GM23338 (cell line): Measurements from ENCODE around the gene RELN. TPM values are rescaled to one million over a fixed set of nuclear protein-coding genes. Genes with fewer than 3 reads are reported as not detected.

Experiments used
- ATAC-seq: fragments of 200-7000 bp; cut with Tn5 transposase; 3 replicates; pipeline ENCODE4 v1.9.1; 2020
- DNase-seq: peaks from one replicate; pipeline ENCODE4 v3.0.0-alpha.2; 2015; ENCODE audit warnings: low spot score
- H2AFZ ChIP-seq: fragments of 200-600 bp; sonication (generic); 2 replicates; pipeline ENCODE4 v1.8.0; 2016; ENCODE audit warnings: antibody characterized with exemption, mild to moderate bottlenecking, moderate library complexity
- H3F3A ChIP-seq: fragments of 200-600 bp; sonication (generic); replicated peaks from 2 replicates; pipeline ENCODE4 v1.8.0; 2017; ENCODE audit warnings: antibody characterized with exemption, mixed run types, low read depth
- H3K27ac ChIP-seq: fragments of 200-600 bp; sonication (generic); 2 replicates; pipeline ENCODE4 v1.6.1; 2016; ENCODE audit warnings: low read depth
- H3K27me3 ChIP-seq: fragments of 200-600 bp; sonication (generic); 2 replicates; pipeline ENCODE4 v1.8.0; 2016; ENCODE audit warnings: mild to moderate bottlenecking, mixed run types, moderate library complexity; ENCODE audit not compliant: insufficient read depth
- H3K36me3 ChIP-seq: fragments of 200-600 bp; sonication (generic); 2 replicates; pipeline ENCODE4 v1.8.0; 2016; ENCODE audit warnings: mild to moderate bottlenecking; ENCODE audit not compliant: insufficient read depth
- H3K4me1 ChIP-seq: fragments of 200-600 bp; sonication (generic); 2 replicates; pipeline ENCODE4 v1.8.0; 2016; ENCODE audit warnings: mild to moderate bottlenecking, moderate library complexity; ENCODE audit not compliant: insufficient read depth
- H3K4me2 ChIP-seq: fragments of 200-600 bp; sonication (generic); 2 replicates; pipeline ENCODE4 v1.7.1; 2017; ENCODE audit warnings: mixed run types
- H3K4me3 ChIP-seq: fragments of 200-600 bp; sonication (generic); 2 replicates; pipeline ENCODE4 v1.6.1; 2016; ENCODE audit warnings: mixed run types
- H3K79me2 ChIP-seq: fragments of 200-600 bp; sonication (generic); replicated peaks from 2 replicates; pipeline ENCODE4 v1.8.0; 2017; ENCODE audit warnings: mild to moderate bottlenecking; ENCODE audit not compliant: insufficient read depth
- H3K9me2 ChIP-seq: fragments of 200-600 bp; sonication (generic); 2 replicates; pipeline ENCODE4 v1.8.0; 2017; ENCODE audit not compliant: insufficient read depth
- H4K20me1 ChIP-seq: fragments of 200-600 bp; sonication (generic); replicated peaks from 2 replicates; pipeline ENCODE4 v1.8.0; 2017; ENCODE audit warnings: mild to moderate bottlenecking; ENCODE audit not compliant: insufficient read depth
- H3K27ac Mint-ChIP-seq: 2 replicates; pipeline ENCODE4 v1.8.0; 2020; ENCODE audit warnings: inconsistent platforms, mild to moderate bottlenecking, moderate library complexity, mixed read lengths
- H3K27me3 Mint-ChIP-seq: 3 replicates; pipeline ENCODE4 v1.8.0; 2022; ENCODE audit warnings: low read depth, mild to moderate bottlenecking, moderate library complexity, mixed read lengths, inconsistent platforms; ENCODE audit not compliant: insufficient read depth, poor library complexity
- H3K36me3 Mint-ChIP-seq: 3 replicates; pipeline ENCODE4 v1.8.0; 2021; ENCODE audit warnings: low read depth, mild to moderate bottlenecking, inconsistent platforms, moderate library complexity, mixed read lengths
- H3K4me1 Mint-ChIP-seq: 3 replicates; pipeline ENCODE4 v1.8.0; 2020; ENCODE audit warnings: mild to moderate bottlenecking, inconsistent platforms, mixed read lengths
- H3K4me3 Mint-ChIP-seq: 3 replicates; pipeline ENCODE4 v1.8.0; 2021; ENCODE audit warnings: moderate library complexity, mild to moderate bottlenecking, inconsistent platforms, mixed read lengths
- H3K9me3 Mint-ChIP-seq: 3 replicates; pipeline ENCODE4 v1.8.0; 2020; ENCODE audit warnings: moderate library complexity, mild to moderate bottlenecking, inconsistent platforms, mixed read lengths
- CREB1 ChIP-seq: fragments of 250-450 bp; sonication (Bioruptor Pico); IDR thresholded peaks from 2 replicates; pipeline ENCODE4 v1.5.0; 2020; ENCODE audit warnings: low read depth, mild to moderate bottlenecking, moderate library complexity
- EZH2phosphoT487 ChIP-seq: fragments of 200-600 bp; sonication (generic); IDR thresholded peaks from one replicate; pipeline ENCODE4 v1.8.1; 2018; ENCODE audit warnings: antibody characterized with exemption; ENCODE audit not compliant: unreplicated experiment
- polyA plus RNA-seq: library from polyadenylated mRNA; unstranded; fragments of >200 nt; fragmentation: Nextera tagmentation; extraction: Ambion mirVana; gene quantifications from 2 replicates; pipeline ENCODE4 v1.2.1, GENCODE V29; 2016
- total RNA-seq: library from RNA; depleted of rRNA; stranded (reverse); fragments of >200 nt; shearing (Covaris generic); gene quantifications from 2 replicates; pipeline ENCODE4 v1.2.3, GENCODE V29; 2014
- TF ChIP-seq, protein P1 (sequence below): fragments of 250-450 bp; sonication (Bioruptor Pico); IDR thresholded peaks from 2 replicates; pipeline ENCODE4 v1.5.0; 2020; ENCODE audit warnings: mild to moderate bottlenecking, moderate library complexity

RELN gene
- total and polyA plus RNA-seq, 2 experiments from 2014 or later, result 0.10 to 0.76 TPM

DNA sequence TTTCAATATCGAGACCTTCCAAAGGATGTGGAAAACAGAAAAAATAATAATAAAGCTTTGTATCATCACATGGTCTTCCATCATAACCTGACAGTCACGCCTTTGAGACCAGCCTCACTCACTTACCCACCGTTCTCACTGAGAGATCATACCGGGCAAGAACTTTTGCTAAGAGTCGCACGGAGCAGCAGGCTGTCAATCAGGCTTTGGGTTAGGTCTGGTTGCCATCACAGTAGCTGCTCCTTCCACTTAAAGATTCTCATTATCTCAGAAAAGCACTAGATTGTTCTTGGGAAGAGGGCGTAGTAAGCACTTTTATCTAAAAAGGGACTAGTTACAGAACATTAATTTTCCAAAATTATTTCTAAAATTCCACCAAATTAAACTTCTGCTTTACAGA lies 2.0 kb downstream of the RELN start (continued):
- TF ChIP-seq, protein P1, sequence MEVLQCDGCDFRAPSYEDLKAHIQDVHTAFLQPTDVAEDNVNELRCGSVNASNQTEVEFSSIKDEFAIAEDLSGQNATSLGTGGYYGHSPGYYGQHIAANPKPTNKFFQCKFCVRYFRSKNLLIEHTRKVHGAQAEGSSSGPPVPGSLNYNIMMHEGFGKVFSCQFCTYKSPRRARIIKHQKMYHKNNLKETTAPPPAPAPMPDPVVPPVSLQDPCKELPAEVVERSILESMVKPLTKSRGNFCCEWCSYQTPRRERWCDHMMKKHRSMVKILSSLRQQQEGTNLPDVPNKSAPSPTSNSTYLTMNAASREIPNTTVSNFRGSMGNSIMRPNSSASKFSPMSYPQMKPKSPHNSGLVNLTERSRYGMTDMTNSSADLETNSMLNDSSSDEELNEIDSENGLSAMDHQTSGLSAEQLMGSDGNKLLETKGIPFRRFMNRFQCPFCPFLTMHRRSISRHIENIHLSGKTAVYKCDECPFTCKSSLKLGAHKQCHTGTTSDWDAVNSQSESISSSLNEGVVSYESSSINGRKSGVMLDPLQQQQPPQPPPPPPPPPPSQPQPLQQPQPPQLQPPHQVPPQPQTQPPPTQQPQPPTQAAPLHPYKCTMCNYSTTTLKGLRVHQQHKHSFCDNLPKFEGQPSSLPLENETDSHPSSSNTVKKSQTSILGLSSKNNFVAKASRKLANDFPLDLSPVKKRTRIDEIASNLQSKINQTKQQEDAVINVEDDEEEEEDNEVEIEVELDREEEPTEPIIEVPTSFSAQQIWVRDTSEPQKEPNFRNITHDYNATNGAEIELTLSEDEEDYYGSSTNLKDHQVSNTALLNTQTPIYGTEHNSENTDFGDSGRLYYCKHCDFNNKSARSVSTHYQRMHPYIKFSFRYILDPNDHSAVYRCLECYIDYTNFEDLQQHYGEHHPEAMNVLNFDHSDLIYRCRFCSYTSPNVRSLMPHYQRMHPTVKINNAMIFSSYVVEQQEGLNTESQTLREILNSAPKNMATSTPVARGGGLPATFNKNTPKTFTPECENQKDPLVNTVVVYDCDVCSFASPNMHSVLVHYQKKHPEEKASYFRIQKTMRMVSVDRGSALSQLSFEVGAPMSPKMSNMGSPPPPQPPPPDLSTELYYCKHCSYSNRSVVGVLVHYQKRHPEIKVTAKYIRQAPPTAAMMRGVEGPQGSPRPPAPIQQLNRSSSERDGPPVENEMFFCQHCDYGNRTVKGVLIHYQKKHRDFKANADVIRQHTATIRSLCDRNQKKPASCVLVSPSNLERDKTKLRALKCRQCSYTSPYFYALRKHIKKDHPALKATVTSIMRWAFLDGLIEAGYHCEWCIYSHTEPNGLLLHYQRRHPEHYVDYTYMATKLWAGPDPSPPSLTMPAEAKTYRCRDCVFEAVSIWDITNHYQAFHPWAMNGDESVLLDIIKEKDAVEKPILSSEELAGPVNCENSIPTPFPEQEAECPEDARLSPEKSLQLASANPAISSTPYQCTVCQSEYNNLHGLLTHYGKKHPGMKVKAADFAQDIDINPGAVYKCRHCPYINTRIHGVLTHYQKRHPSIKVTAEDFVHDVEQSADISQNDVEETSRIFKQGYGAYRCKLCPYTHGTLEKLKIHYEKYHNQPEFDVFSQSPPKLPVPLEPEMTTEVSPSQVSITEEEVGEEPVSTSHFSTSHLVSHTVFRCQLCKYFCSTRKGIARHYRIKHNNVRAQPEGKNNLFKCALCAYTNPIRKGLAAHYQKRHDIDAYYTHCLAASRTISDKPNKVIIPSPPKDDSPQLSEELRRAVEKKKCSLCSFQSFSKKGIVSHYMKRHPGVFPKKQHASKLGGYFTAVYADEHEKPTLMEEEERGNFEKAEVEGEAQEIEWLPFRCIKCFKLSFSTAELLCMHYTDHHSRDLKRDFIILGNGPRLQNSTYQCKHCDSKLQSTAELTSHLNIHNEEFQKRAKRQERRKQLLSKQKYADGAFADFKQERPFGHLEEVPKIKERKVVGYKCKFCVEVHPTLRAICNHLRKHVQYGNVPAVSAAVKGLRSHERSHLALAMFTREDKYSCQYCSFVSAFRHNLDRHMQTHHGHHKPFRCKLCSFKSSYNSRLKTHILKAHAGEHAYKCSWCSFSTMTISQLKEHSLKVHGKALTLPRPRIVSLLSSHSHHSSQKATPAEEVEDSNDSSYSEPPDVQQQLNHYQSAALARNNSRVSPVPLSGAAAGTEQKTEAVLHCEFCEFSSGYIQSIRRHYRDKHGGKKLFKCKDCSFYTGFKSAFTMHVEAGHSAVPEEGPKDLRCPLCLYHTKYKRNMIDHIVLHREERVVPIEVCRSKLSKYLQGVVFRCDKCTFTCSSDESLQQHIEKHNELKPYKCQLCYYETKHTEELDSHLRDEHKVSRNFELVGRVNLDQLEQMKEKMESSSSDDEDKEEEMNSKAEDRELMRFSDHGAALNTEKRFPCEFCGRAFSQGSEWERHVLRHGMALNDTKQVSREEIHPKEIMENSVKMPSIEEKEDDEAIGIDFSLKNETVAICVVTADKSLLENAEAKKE (CRISPR knock-in tag), result no peak
- no peak for TF ChIP-seq EZH2phosphoT487

GRCh38 chr7:103985565-103986126 lies 3.8 kb downstream of the RELN start:
- Mint-ChIP-seq H3K27me3 (peaks cover 30% of the 10 kb centered on the region), H3K36me3 (no peaks in the 10 kb centered on the region; the same call in 2 of the 3 replicates), H3K27ac (no peak overlapping the region), H3K9me3 (no peaks in the 10 kb centered on the region), H3K4me3 (no peak overlapping the region), H3K4me1 (peaks cover 5% of the 10 kb centered on the region)
- H3F3A ChIP-seq, result 0 out of 2 replicates have a peak, but pooled peaks cover 3% of the 10 kb centered on the region
- H3K27ac ChIP-seq, result no peak overlapping the region
- ATAC-seq (no peak), DNase-seq (no peak)
- H3K36me3 ChIP-seq, result no peaks in the 10 kb centered on the region
- no peak overlapping the region for H2AFZ ChIP-seq
- H3K27me3 ChIP-seq, result peaks cover 51% of the 10 kb centered on the region
- H4K20me1 ChIP-seq, result no peaks in the 10 kb centered on the region; the same call in 1 of the 2 replicates
- H3K4me3 ChIP-seq, result no peak overlapping the region
- TF ChIP-seq CREB1, result no peak
- no peak for TF ChIP-seq EZH2phosphoT487
- TF ChIP-seq, protein P1 (CRISPR knock-in tag), result no peak
- no peaks in the 10 kb centered on the region for H3K9me2 ChIP-seq
- H3K4me1 ChIP-seq, result 0 out of 2 replicates have a peak, but pooled peaks cover 7% of the 10 kb centered on the region
- no peak overlapping the region for H3K4me2 ChIP-seq
- H3K79me2 ChIP-seq, result no peaks in the 10 kb centered on the region
